PC-9 (cell line): ENCODE results near the gene KRT36.

Experiments used
- CTCF ChIP-seq: fragments of 200-600 bp; sonication (generic); conservative IDR thresholded peaks from 2 replicates; pipeline ENCODE4 v1.6.1; 2017; ENCODE audit warnings: mixed run types, antibody characterized with exemption, mild to moderate bottlenecking, moderate library complexity
- EZH2 ChIP-seq: fragments of 200-600 bp; sonication (generic); IDR thresholded peaks from 2 replicates; pipeline ENCODE4 v1.8.0; 2017; ENCODE audit warnings: antibody characterized with exemption, low read depth

GRCh38 chr17:41524261-41524660 is 34.6 kb upstream of the KRT36 start:
- TF ChIP-seq CTCF (no peak), EZH2 (no peak)
